SIG-M5 (cell line): ENCODE measurements around the gene DENR.
"Not testable (repeated sequence)": the region's sequence is repeated elsewhere in the genome, so short reads cannot be mapped to it uniquely, and the experiment has no call there.

Experiments
- DNase-seq: peaks from one replicate; lab custom pipeline; 2025; lab: John Stamatoyannopoulos, UW

Gene DENR, protein sequence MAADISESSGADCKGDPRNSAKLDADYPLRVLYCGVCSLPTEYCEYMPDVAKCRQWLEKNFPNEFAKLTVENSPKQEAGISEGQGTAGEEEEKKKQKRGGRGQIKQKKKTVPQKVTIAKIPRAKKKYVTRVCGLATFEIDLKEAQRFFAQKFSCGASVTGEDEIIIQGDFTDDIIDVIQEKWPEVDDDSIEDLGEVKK

DNA sequence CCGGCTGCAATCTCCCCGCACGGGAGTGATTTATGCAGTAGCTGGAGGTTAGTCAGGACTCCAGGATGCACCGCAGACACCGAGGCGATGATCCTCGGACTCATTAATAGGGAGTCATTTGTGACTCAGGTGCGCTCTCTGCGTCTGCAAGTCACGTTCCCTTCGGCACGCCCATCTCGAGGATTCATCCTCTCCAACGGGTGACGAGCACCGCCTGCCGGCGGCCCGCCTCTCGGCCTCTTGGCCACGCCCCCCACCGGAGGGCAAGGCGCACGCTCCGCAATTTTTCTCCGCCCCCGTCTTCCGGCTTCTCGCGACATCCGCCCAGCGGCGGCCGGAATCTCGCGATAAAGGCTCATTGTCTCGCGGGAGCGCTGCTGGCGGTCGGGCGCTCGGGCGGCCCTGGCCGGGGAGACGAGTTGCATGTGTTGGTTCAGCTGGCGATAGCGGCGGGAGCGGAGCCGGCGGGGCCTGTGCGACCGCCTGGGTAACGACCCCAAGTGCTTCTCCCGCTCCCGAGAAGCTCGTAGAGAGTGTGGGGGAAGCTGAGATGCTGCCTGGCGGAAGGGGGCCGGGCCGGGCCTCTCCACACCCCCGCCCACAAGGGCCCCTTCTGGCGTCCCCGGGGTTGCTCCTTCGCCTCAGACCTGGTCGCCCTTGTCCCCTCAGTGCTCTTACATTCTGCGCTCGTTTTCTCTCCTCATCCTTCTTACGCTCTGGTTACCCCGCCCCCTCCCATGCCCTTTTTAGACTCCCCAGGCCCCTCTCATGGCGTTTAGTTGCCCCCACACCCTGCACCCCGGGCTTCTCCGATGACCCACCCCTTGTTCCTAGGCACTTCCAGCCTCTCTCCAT is at the start of gene DENR:
Gene DENR, plus strand, starts transcription at position 361 of the 855 bp plus-strand sequence. CDS start 878 bp downstream, outside the sequence.
- peak; percentile 86 for DNase-seq

- DNase-seq: not testable (repeated sequence)
These were observed 49.6 kb upstream of the DENR start, which contains the start of gene HCAR2 for GRCh38 chr12:122702890-122703611. Gene HCAR2 (minus strand): TSS chr12:122703357. CDS start chr12:122703283, 74 bp downstream.

GRCh38 chr12:122703841-122704240 is 48.8 kb upstream of the DENR start:
- DNase-seq: not testable (repeated sequence)

GRCh38 chr12:122709287-122709686 is 43.3 kb upstream of the DENR start:
- DNase-seq: not testable (repeated sequence)

- not testable (repeated sequence) for DNase-seq
These were observed 42.3 kb upstream of the DENR start for GRCh38 chr12:122710341-122710740.

- not testable (repeated sequence) for DNase-seq
These were observed 41.4 kb upstream of the DENR start for GRCh38 chr12:122711266-122711665.

DNA sequence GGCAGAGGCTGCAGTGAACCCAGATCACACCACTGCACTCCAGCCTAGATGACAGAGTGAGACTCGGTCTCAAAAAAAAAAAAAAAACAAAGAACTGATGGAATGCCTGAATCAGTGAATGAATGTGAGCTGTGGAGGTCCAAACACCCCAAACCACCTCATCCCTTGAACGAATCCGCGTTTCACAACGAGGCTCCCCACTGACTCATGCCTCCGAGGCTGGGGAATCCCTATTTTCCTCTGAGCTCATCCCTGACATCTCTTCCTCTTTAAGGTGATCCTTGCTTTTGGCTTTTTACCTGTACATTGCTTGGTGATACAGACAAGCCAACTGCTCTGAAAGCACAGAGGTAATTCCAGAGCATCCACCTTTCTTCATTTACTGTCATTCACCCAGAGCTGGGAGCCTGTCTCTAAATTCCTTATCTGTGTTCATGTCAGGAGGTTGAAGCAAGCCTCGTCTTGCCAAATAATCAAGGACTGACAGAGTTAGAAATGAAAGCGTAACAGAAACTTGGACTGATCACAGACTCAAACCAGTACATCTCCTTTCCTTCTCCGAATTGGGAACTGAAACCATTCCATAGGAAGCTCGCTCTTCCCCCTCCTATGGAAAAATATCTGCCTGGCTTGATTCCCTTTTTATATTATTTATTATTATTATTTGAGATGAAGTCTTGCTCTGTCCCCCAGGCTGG is 39.0 kb upstream of the DENR start:
- not testable (repeated sequence) for DNase-seq

- DNase-seq: not testable (repeated sequence)
These were observed 37.4 kb upstream of the DENR start for GRCh38 chr12:122715211-122715610.

DNA sequence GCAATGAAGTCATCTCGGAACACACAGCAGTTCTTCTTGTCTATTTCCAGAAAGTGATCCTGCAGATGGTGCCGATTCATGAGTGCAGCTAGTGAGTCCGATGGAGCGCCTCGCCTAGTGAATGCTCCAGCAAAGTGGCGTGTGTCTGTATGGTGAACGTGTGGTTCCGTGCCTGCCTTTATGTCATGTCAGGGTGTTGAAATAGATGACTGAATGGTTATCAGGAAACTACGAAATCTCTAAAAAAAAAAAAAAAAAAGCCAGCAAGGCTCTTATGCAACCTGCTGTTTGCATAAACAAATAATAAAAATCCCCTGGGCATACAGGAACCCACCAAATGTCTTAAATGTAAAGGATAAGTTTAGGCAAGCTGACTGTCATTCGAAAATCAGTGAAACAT is 36.0 kb upstream of the DENR start, which contains the start of gene HCAR3:
Gene HCAR3, minus strand, starts transcription at position 154 of the 400 bp plus-strand sequence. Its CDS starts 74 bp downstream, at position 80.
- not testable (repeated sequence) for DNase-seq

DNA sequence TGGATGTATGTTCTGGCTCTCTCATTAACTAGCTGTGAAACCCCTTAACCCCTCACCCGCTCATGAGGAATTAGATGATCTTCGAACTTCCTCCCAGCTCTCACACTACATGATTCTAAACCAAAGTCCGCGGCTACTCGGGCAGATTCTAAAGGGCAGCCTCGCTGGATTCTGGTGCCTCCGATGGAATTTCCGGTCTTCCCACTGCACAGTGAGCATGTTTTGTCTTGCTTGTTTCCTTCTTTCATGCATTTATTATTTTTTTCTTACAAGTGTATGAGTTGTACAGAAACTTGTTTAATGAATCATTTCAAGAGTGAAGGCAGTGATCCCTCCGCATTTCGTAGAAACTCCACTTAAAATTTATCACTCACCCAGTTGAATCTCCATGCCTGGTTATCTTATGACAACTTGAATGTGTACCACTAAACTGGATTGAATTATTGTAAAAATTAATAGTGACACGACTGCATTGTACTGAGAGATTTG is 31.5 kb upstream of the DENR start:
- no peak for DNase-seq

GRCh38 chr12:122722387-122722786 is 30.2 kb upstream of the DENR start:
- DNase-seq: no peak

DNA sequence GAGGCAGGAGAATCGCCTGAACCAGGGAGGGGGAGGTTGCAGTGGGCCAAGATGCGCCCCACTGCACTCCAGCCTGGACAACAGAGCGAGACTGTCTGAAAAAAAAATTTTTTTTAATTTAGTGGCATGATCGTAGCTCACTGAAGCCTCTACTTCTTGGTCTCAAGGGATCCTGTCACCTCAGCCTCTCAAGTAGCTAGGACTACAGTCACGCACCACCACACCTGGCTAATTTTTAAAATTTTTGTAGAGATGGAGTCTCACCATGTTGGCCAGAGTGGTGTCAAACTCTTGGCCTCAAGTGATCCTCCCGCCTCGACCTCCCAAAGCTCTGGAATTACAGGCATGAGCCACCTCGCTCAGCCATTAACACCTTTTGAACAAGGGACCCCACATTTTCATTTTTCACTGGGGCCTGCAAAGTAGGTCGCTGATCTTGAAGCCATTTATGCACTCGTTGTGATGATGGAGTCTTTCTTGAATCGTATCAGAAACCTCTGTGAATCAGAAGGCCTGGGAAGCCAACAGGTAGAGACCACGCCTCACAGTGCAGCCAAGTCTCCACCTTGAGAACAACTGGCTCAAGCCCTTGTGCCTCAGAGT is 27.9 kb upstream of the DENR start:
- DNase-seq: no peak

GRCh38 chr12:122725452-122726079 is 27.1 kb upstream of the DENR start:
- DNase-seq: no peak

- DNase-seq: no peak
These were observed 26.5 kb upstream of the DENR start for GRCh38 chr12:122726080-122726558.

GRCh38 chr12:122729583-122730214 is 22.9 kb upstream of the DENR start:
- DNase-seq: no peak

- DNase-seq: no peak
These were observed 22.2 kb upstream of the DENR start, which contains the start of gene HCAR1 for GRCh38 chr12:122730215-122731014. Gene HCAR1 (minus strand): TSS chr12:122730844. CDS start chr12:122730339, 505 bp downstream.

DNA sequence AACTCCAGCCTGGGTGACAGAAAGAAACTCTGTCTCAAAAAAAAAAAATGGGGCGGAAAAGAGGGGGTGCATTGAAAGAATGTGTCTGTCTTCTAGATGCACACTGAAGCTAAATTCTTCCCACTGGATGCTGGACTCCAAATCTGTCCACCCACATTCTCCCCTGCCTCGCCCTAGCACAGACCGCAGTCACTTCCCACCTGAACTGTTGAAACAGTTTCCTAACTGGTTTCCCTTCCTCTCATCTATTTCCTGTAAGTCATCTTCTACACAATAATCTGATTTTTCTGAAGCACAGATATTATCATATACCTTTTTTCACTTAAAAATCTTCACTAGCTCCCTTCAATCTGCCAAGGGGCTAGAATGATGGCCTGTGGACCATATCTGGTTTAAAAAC is 20.5 kb upstream of the DENR start:
- no peak for DNase-seq

- DNase-seq: no peak
These were observed 20.0 kb upstream of the DENR start for GRCh38 chr12:122732611-122733010.

DNA sequence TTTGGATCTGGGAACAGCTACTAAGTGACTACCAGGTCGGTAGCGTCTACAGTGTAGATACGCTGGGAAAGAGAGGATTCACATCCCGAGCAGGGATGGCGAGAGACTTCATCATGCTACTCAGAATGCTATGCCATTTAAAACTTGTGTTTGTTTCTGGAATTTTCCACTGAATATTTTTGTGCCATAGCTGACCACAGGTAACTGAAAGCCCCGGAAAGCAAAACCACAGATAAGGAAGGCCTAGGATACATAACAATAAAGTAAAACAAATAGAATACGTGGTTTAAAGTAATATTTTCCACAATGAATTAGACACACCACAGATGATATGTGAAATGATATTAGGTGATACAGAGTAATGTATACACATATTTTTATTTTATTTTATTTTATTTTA is 14.1 kb upstream of the DENR start:
- no peak for DNase-seq
